HepG2 (cell line): Measurements from ENCODE around the gene ANAPC10. TPM values are rescaled to one million over a fixed set of nuclear protein-coding genes. Genes with fewer than 3 reads are reported as not detected.

Source experiments
- ATAC-seq: fragments of 200-7000 bp; cut with Tn5 transposase; 3 replicates; pipeline ENCODE4 v1.9.1; 2020; ENCODE audit warnings: mild to moderate bottlenecking, moderate library complexity
- BruUV-seq: library from RNA; stranded (reverse); fragments of 400-500 nt; replicated peaks from 2 replicates; lab custom pipeline; 2021; lab: Mats Ljungman, UMichigan
- CTCF ChIA-PET: fragments of 300-600 bp; formaldehyde crosslinking; extraction: SDS; loops from one replicate; lab custom pipeline; 2021; ENCODE audit warnings: low total read pairs, inconsistent platforms, low intra/inter-chr PET ratio; lab: Yijun Ruan, JAX
- POLR2A ChIA-PET: fragments of 350-600 bp; sonication (Branson Sonifier 250); formaldehyde crosslinking; loops from one replicate; lab custom pipeline; 2020; ENCODE audit warnings: antibody characterized with exemption, inconsistent platforms; lab: Yijun Ruan, JAX
- DNase-seq: peaks from one replicate; pipeline ENCODE4 v3.0.0-alpha.2; 2015; ENCODE audit warnings: low spot score
- FAIRE-seq: peaks from 3 replicates; lab custom pipeline; 2011; peaks lifted over from hg19 to GRCh38; lab: Jason Lieb, UNC
- H2AFZ ChIP-seq: one replicate; pipeline ENCODE4 v1.6.1; 2011; ENCODE audit warnings: low read length, inconsistent platforms
- H3K27ac ChIP-seq: fragments of 300-600 bp; 3 replicates; pipeline ENCODE4 v1.8.0; 2011; ENCODE audit warnings: mixed run types, mild to moderate bottlenecking, mixed read lengths, low read length, inconsistent platforms; ENCODE audit not compliant: insufficient read depth; ENCODE audit errors: extremely low read length
- H3K27me3 ChIP-seq, 2 experiments: fragments of 200-600 bp in 1 of 2; 2 replicates in 1 of 2; 3 replicates in 1 of 2; pipeline versions ENCODE4 v1.6.0 to v1.8.0; 2011; ENCODE audit warnings: low read length in 2 of 2, mild to moderate bottlenecking in 2 of 2, moderate library complexity in 2 of 2, inconsistent platforms in 1 of 2; ENCODE audit not compliant: insufficient read depth in 2 of 2, control insufficient read depth in 1 of 2
- H3K36me3 ChIP-seq, 2 experiments: fragments of 200-600 bp in 1 of 2; replicated peaks in 1 of 2; 2 replicates in 1 of 2; 3 replicates in 1 of 2; pipeline versions ENCODE4 v1.5.1 to v1.8.0; 2011; ENCODE audit warnings: low read length in 2 of 2, inconsistent platforms in 1 of 2; ENCODE audit not compliant: insufficient read depth in 2 of 2, control insufficient read depth in 1 of 2
- H3K4me1 ChIP-seq: 2 replicates; pipeline ENCODE4 v1.5.1; 2012; ENCODE audit warnings: low read length, inconsistent platforms; ENCODE audit not compliant: insufficient read depth
- H3K4me2 ChIP-seq: 2 replicates; pipeline ENCODE4 v1.6.0; 2011; ENCODE audit warnings: low read depth, low read length, inconsistent platforms
- H3K4me3 ChIP-seq, 3 experiments: fragments of 200-600 bp in 1 of 3; sonication (generic), shearing (Covaris generic) in 1 of 3; replicated peaks in 1 of 3; 2 replicates each; pipeline ENCODE4 v1.5.1; 2011 to 2016; ENCODE audit warnings: low read length in 3 of 3, inconsistent platforms in 2 of 3, low read depth in 2 of 3, mild to moderate bottlenecking in 2 of 3, control low read depth in 1 of 3, mixed read lengths in 1 of 3; ENCODE audit not compliant: insufficient read depth in 1 of 3
- H3K79me2 ChIP-seq: one replicate; pipeline ENCODE4 v1.6.1; 2011; ENCODE audit warnings: low read length, inconsistent platforms; ENCODE audit not compliant: insufficient read depth
- H3K9ac ChIP-seq: 2 replicates; pipeline ENCODE4 v1.6.0; 2011; ENCODE audit warnings: mild to moderate bottlenecking, low read depth, low read length, inconsistent platforms; ENCODE audit not compliant: insufficient read depth
- H3K9me3 ChIP-seq: 2 replicates; pipeline ENCODE4 v1.5.1; 2012; ENCODE audit warnings: mild to moderate bottlenecking, low read length
- H4K20me1 ChIP-seq: 2 replicates; pipeline ENCODE4 v1.6.0; 2011; ENCODE audit warnings: inconsistent platforms, mild to moderate bottlenecking, low read length, moderate library complexity; ENCODE audit not compliant: insufficient read depth
- ADNP ChIP-seq: sonication (generic); formaldehyde crosslinking; IDR thresholded peaks from 2 replicates; pipeline ENCODE4 v1.4.0; 2020; ENCODE audit warnings: missing genetic modification reagents
- KAT7 ChIP-seq: IDR thresholded peaks from 2 replicates; pipeline ENCODE4 v1.6.1; 2018; ENCODE audit warnings: borderline replicate concordance, missing compliant biosample characterization
- MXD4 ChIP-seq: IDR thresholded peaks from 2 replicates; pipeline ENCODE4 v1.6.1; 2016; ENCODE audit warnings: mild to moderate bottlenecking, missing biosample characterization, missing genetic modification reagents
- NR2C2 ChIP-seq: sonication (generic); formaldehyde crosslinking; IDR thresholded peaks from 2 replicates; pipeline ENCODE4 v1.4.0; 2020; ENCODE audit warnings: missing genetic modification reagents, mild to moderate bottlenecking, moderate library complexity, borderline replicate concordance
- PAXIP1 ChIP-seq: sonication (generic); formaldehyde crosslinking; conservative IDR thresholded peaks from 2 replicates; pipeline ENCODE4 v1.4.0; 2020; ENCODE audit warnings: mild to moderate bottlenecking, missing genetic modification reagents, moderate library complexity
- TBL1XR1 ChIP-seq: fragments of 150-350 bp; IDR thresholded peaks from 2 replicates; pipeline ENCODE4 v1.6.1; 2014; ENCODE audit warnings: borderline replicate concordance, low read length; ENCODE audit not compliant: partially characterized antibody
- TFDP1 ChIP-seq: IDR thresholded peaks from 2 replicates; pipeline ENCODE4 v1.6.1; 2016; ENCODE audit warnings: missing compliant biosample characterization, missing genetic modification reagents, borderline replicate concordance
- ZFX ChIP-seq: sonication (generic); formaldehyde crosslinking; IDR thresholded peaks from 2 replicates; pipeline ENCODE4 v1.4.0; 2020; ENCODE audit warnings: mild to moderate bottlenecking, low read depth, missing genetic modification reagents, moderate library complexity
- ZNF224 ChIP-seq: sonication (generic); formaldehyde crosslinking; IDR thresholded peaks from 2 replicates; pipeline ENCODE4 v1.5.0; 2020; ENCODE audit warnings: mild to moderate bottlenecking, missing genetic modification reagents
- ZNF552 ChIP-seq: sonication (generic); formaldehyde crosslinking; IDR thresholded peaks from 2 replicates; pipeline ENCODE4 v1.9.0; 2022; ENCODE audit warnings: missing genetic modification reagents, mild to moderate bottlenecking, borderline replicate concordance
- ZNF615 ChIP-seq: sonication (generic); formaldehyde crosslinking; IDR thresholded peaks from 2 replicates; pipeline ENCODE4 v1.5.0; 2020; ENCODE audit warnings: mild to moderate bottlenecking, missing genetic modification reagents, borderline replicate concordance
- ZNF737 ChIP-seq: sonication (generic); formaldehyde crosslinking; IDR thresholded peaks from 2 replicates; pipeline ENCODE4 v1.5.0; 2020; ENCODE audit warnings: missing genetic modification reagents, mild to moderate bottlenecking, borderline replicate concordance
- WGBS: methylation state at CpG from one replicate; pipeline ENCODE4 v1.1.6; 2017; ENCODE audit warnings: low lambda C conversion rate; 5-methylcytosine and 5-hydroxymethylcytosine counted together
- in situ Hi-C: cut with HindIII; loops from 2 replicates; pipeline ENCODE4 v1.10.0; 2017; ENCODE audit warnings: low pct_unique_long_range_greater_than_20kb; ENCODE audit not compliant: extremely low pct_ligation_motif_present
- intact Hi-C: fragments of 100-400 bp; cut with micrococcal nuclease; formaldehyde crosslinking; loops from one replicate; pipeline ENCODE4 v1.10.0; 2022; ENCODE audit not compliant: unreplicated experiment
- polyA plus RNA-seq, 8 experiments: library from polyadenylated mRNA; depleted of rRNA in 3 of 8; stranded (reverse) in 7 of 8; unstranded in 1 of 8; fragments of >200 nt; fragmentation: Illumina TruSeq in 4 of 8; extraction: Trizol in 4 of 8; gene quantifications; 2 replicates each; pipeline versions ENCODE4 v1.2.1 to v1.2.3, GENCODE V29; 2011 to 2016; ENCODE audit warnings: low read depth in 4 of 8, missing spikeins in 1 of 8, mixed read lengths in 1 of 8; ENCODE audit not compliant: insufficient read depth in 1 of 8
- total RNA-seq, 5 experiments: library from RNA; depleted of rRNA; stranded (reverse); fragments of >200 nt; fragmentation: Illumina TruSeq; extraction: Trizol; gene quantifications; 2 replicates each; pipeline ENCODE4 v1.2.3, GENCODE V29; 2016; ENCODE audit warnings: low read depth in 1 of 5

The ANAPC10 gene
- total and polyA plus RNA-seq, 2 of the 13 experiments (the other 11 are each of a cell fraction or from before 2014, with no cell fraction given), result 21.9 to 32.7 TPM

- FAIRE-seq, result no peak
- no peak overlapping the region for H3K4me2 ChIP-seq
- TF ChIP-seq MXD4 (no peak), KAT7 (no peak), ZNF552 (no peak), ZFX (CRISPR knock-in tag) (no peak), ZNF615 (no peak), PAXIP1 (CRISPR knock-in tag) (no peak), ADNP (CRISPR knock-in tag) (no peak), NR2C2 (CRISPR knock-in tag) (no peak), TFDP1 (CRISPR knock-in tag) (no peak), TBL1XR1 (no peak), ZNF737 (CRISPR knock-in tag) (no peak), ZNF224 (CRISPR knock-in tag) (no peak)
- no peaks in the 10 kb centered on the region for H3K4me1 ChIP-seq
- ATAC-seq, result no peak
- no TSS peak for BruUV-seq
- DNase-seq, result no peak
- no peaks in the 10 kb centered on the region for H3K27me3 ChIP-seq
- H3K4me3 ChIP-seq, result no peak overlapping the region
- no peaks in the 10 kb centered on the region for H3K9me3 ChIP-seq
- no peak overlapping the region for H3K9ac ChIP-seq
- in situ Hi-C loops (no loop called here), intact Hi-C loops (no loop called here)
- 24% methylated on average over 3 of the region's 3 CpGs for WGBS
- H3K27ac ChIP-seq, result no peak overlapping the region
- POLR2A ChIA-PET, result no interaction called here
- H4K20me1 ChIP-seq, result no peaks in the 10 kb centered on the region
- CTCF ChIA-PET, result no interaction called here
- H2AFZ ChIP-seq, result no peak overlapping the region
- H3K36me3 ChIP-seq, result no peaks in the 10 kb centered on the region
- H3K79me2 ChIP-seq, result no peaks in the 10 kb centered on the region
Observed at GRCh38 chr4:144968606-144969005, 129.4 kb downstream of the ANAPC10 start.
